WTC11 (cell line): ENCODE data around the gene GABARAPL1. TPM values are rescaled to one million over a fixed set of nuclear protein-coding genes. Genes with fewer than 3 reads are reported as not detected.

Experiments used
- ATAC-seq: fragments of 200-7000 bp; cut with Tn5 transposase; 2 replicates; pipeline ENCODE4 v1.10.0; 2021; ENCODE audit warnings: mild to moderate bottlenecking, moderate library complexity
- CTCF ChIA-PET: fragments of 300-600 bp; sonication (Branson Sonifier 250); formaldehyde crosslinking; loops from one replicate; lab custom pipeline; 2021; ENCODE audit warnings: antibody characterized with exemption; lab: Charles Lee
- POLR2A ChIA-PET: fragments of 350-600 bp; sonication (Branson Sonifier 250); formaldehyde crosslinking; loops from one replicate; lab custom pipeline; 2021; ENCODE audit warnings: antibody characterized with exemption; lab: Charles Lee
- DNase-seq: peaks from one replicate; pipeline ENCODE4 v3.0.0; 2021; ENCODE audit warnings: low spot score
- H3K27ac Mint-ChIP-seq: 2 replicates; pipeline ENCODE4 v1.8.0; 2021; ENCODE audit warnings: mixed read lengths
- H3K27me3 Mint-ChIP-seq: 2 replicates; pipeline ENCODE4 v1.8.0; 2021; ENCODE audit warnings: low read depth, mild to moderate bottlenecking, moderate library complexity, mixed read lengths
- H3K36me3 Mint-ChIP-seq: 2 replicates; pipeline ENCODE4 v1.8.0; 2021; ENCODE audit warnings: mixed read lengths
- H3K4me1 Mint-ChIP-seq: 2 replicates; pipeline ENCODE4 v1.8.0; 2022; ENCODE audit warnings: mixed read lengths
- H3K4me3 Mint-ChIP-seq: 2 replicates; pipeline ENCODE4 v1.8.0; 2021; ENCODE audit warnings: mild to moderate bottlenecking, moderate library complexity, mixed read lengths
- H3K9me3 Mint-ChIP-seq: 2 replicates; pipeline ENCODE4 v1.8.0; 2021; ENCODE audit warnings: mixed read lengths
- ELF4 ChIP-seq: sonication (generic); formaldehyde crosslinking; IDR thresholded peaks from 2 replicates; pipeline ENCODE4 v1.8.1; 2022; ENCODE audit warnings: low read depth, mild to moderate bottlenecking, moderate library complexity, missing genetic modification reagents
- FOXK1 ChIP-seq: sonication (generic); formaldehyde crosslinking; IDR thresholded peaks from 2 replicates; pipeline ENCODE4 v1.8.0; 2022; ENCODE audit warnings: mild to moderate bottlenecking, moderate library complexity, missing genetic modification reagents
- JAZF1 ChIP-seq: fragments of 250-450 bp; sonication (Bioruptor Pico); IDR thresholded peaks from 2 replicates; pipeline ENCODE4 v1.9.0; 2021; ENCODE audit warnings: moderate library complexity, mild to moderate bottlenecking, inconsistent platforms
- KAT7 ChIP-seq: sonication (generic); formaldehyde crosslinking; IDR thresholded peaks from 2 replicates; pipeline ENCODE4 v1.8.1; 2023; ENCODE audit warnings: missing genetic modification reagents, mild to moderate bottlenecking, borderline replicate concordance
- PRRX2 ChIP-seq: fragments of 250-450 bp; sonication (Bioruptor Pico); IDR thresholded peaks from 2 replicates; pipeline ENCODE4 v1.8.0; 2021; ENCODE audit warnings: mild to moderate bottlenecking
- ZNF121 ChIP-seq: sonication (generic); formaldehyde crosslinking; IDR thresholded peaks from 2 replicates; pipeline ENCODE4 v1.8.0; 2023; ENCODE audit warnings: missing genetic modification reagents
- ZNF423 ChIP-seq: fragments of 250-450 bp; sonication (Bioruptor Pico); IDR thresholded peaks from 2 replicates; pipeline ENCODE4 v2.1.2; 2022; ENCODE audit warnings: mild to moderate bottlenecking, moderate library complexity
- total RNA-seq: library from RNA; stranded (reverse); gene quantifications from 3 replicates; pipeline ENCODE4 v1.2.3, GENCODE V29; 2021
- TF ChIP-seq, protein P1 (sequence below): sonication (generic); formaldehyde crosslinking; IDR thresholded peaks from 2 replicates; pipeline ENCODE4 v1.8.0; 2022; ENCODE audit warnings: mild to moderate bottlenecking, missing genetic modification reagents
- TF ChIP-seq, protein P2 (sequence below): sonication (generic); formaldehyde crosslinking; IDR thresholded peaks from 2 replicates; pipeline ENCODE4 v1.8.1; 2023; ENCODE audit warnings: mild to moderate bottlenecking, moderate library complexity, missing genetic modification reagents
- TF ChIP-seq, protein P3 (sequence below): fragments of 250-450 bp; sonication (Bioruptor Pico); IDR thresholded peaks from 2 replicates; pipeline ENCODE4 v2.1.2; 2022; ENCODE audit warnings: mild to moderate bottlenecking, moderate library complexity
- TF ChIP-seq, protein P4 (sequence below): sonication (generic); formaldehyde crosslinking; IDR thresholded peaks from 2 replicates; pipeline ENCODE4 v1.8.0; 2022; ENCODE audit warnings: mild to moderate bottlenecking, missing genetic modification reagents
- TF ChIP-seq, protein P5 (sequence below): sonication (generic); formaldehyde crosslinking; IDR thresholded peaks from 2 replicates; pipeline ENCODE4 v1.8.0; 2023; ENCODE audit warnings: missing genetic modification reagents, mild to moderate bottlenecking, borderline replicate concordance
- TF ChIP-seq, protein P6 (sequence below): sonication (generic); formaldehyde crosslinking; IDR thresholded peaks from 2 replicates; pipeline ENCODE4 v1.8.1; 2023; ENCODE audit warnings: mild to moderate bottlenecking, missing genetic modification reagents, borderline replicate concordance

The GABARAPL1 gene
- total RNA-seq, 1 experiment from 2014 or later = 85.2 TPM

DNA sequence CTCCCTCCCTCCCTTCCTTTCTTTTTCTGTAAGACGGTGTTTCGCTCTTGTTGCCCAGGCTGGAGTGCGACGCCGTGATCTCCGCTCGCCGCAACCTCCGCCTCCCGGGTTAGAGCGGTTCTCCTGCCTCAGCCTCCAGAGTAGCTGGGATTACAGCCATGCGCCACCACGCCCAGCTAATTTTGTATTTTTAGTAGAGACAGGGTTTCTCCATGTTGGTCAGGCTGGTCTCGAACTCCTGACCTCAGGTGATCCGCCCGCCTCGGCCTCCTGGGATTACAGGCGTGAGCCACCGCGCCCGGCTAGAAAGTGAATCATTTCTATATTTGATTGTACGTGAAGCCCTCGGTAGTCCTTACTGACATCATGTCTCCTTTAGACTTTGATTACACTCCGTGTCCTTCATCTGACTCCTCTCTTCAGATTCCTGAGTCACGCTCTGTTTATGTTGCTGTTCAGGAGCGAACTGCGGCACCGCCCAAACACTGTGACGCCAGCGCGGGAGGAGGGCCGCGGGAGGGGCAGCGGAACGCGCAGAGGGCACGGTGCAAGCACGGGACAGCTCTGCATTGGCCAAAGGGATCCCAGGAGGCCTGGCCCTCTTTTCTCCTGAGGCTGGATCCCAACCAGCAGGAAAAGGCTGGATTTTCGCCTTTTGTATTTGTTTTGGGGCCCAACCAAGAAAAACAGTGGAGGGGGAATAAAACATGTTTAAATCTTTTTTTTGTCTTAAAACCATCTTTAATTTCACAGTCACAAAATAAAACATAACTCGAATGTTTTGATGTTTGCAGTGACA, 538 bp upstream of the GABARAPL1 start (continued):
- TF ChIP-seq, protein P1, sequence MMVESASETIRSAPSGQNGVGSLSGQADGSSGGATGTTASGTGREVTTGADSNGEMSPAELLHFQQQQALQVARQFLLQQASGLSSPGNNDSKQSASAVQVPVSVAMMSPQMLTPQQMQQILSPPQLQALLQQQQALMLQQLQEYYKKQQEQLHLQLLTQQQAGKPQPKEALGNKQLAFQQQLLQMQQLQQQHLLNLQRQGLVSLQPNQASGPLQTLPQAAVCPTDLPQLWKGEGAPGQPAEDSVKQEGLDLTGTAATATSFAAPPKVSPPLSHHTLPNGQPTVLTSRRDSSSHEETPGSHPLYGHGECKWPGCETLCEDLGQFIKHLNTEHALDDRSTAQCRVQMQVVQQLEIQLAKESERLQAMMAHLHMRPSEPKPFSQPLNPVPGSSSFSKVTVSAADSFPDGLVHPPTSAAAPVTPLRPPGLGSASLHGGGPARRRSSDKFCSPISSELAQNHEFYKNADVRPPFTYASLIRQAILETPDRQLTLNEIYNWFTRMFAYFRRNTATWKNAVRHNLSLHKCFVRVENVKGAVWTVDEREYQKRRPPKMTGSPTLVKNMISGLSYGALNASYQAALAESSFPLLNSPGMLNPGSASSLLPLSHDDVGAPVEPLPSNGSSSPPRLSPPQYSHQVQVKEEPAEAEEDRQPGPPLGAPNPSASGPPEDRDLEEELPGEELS (CRISPR knock-in tag) = peak; percentile 87
- TF ChIP-seq ZNF423 (CRISPR knock-in tag) = no peak
- no peak for TF ChIP-seq ELF4 (CRISPR knock-in tag)
- TF ChIP-seq FOXK1 (CRISPR knock-in tag) = peak; percentile 94

DNA sequence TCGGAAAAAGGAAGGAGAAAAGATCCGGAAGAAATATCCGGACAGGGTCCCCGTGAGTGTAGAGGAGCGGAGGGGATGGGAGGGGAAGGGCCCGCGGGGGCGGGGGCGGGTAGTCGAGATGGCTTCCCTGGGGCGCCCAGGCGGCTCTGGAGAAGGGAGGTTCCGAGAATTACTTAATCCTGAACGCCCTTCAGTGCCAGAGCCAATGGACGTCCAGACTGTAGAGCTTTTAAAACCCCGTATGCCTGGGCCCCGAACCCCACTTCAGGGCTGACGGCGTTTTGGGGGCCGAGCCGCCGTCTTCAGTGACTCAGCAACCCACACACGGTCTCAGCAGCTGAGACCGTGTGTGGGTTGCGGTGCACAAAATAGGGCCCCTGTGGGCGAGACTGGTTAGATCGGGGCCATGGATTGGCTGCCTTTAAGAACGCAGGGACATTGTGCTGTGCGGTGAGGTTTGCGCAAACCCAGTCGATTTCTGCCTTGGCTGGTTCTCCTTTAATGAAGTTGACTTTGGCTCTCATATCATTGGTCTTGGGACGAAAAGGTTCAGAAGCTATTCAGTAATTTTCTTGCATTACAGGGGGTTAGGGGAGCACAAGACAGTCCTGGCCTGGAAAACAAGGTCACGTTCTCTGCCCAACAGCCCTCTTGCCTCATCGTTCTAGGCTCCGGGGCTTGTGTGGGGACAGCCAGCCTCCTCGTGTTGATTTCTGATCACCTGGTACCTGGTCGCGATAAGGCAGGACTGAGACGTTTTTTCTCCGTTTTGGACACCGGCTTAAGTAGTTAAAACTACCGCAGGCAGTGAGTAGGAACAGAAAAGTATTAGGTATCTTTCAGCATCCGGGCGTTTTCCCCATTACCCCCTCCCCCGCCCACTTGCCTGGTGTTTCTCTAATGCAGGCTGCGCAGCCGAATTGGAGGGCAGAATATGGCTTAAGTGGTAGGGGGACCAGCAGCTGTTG, 775 bp downstream of the GABARAPL1 start:
- no peak for TF ChIP-seq KAT7 (CRISPR knock-in tag)
- TF ChIP-seq PRRX2 = no peak
- peak; percentile 84 for TF ChIP-seq ZNF121
- TF ChIP-seq JAZF1 (CRISPR knock-in tag) = no peak
- TF ChIP-seq, protein P2, sequence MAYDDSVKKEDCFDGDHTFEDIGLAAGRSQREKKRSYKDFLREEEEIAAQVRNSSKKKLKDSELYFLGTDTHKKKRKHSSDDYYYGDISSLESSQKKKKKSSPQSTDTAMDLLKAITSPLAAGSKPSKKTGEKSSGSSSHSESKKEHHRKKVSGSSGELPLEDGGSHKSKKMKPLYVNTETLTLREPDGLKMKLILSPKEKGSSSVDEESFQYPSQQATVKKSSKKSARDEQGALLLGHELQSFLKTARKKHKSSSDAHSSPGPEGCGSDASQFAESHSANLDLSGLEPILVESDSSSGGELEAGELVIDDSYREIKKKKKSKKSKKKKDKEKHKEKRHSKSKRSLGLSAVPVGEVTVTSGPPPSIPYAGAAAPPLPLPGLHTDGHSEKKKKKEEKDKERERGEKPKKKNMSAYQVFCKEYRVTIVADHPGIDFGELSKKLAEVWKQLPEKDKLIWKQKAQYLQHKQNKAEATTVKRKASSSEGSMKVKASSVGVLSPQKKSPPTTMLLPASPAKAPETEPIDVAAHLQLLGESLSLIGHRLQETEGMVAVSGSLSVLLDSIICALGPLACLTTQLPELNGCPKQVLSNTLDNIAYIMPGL (CRISPR knock-in tag) = no peak
- DNase-seq (peak; percentile 60), ATAC-seq (peak; percentile 44)
- POLR2A ChIA-PET = interaction anchor here (1.0 to 1.4 kb wide), 5 partner anchors 19 to 958 kb away, joined by 3 to 12 read pairs (median 3); partner anchors contain the start of gene SMIM10L1
- CTCF ChIA-PET = interaction anchor here (0.6 to 1.6 kb wide), 2 partner anchors 60 to 68 kb away, joined by 4 to 9 read pairs; no protein-coding TSS in a partner anchor
- Mint-ChIP-seq H3K27me3 (no peaks in the 10 kb centered on the region; the same call in 1 of the 2 replicates), H3K9me3 (no peaks in the 10 kb centered on the region), H3K27ac (peak overlapping the region; percentile 97), H3K4me1 (peaks cover 21% of the 10 kb centered on the region), H3K36me3 (peaks cover 8% of the 10 kb centered on the region), H3K4me3 (peak overlapping the region; percentile 92)

DNA sequence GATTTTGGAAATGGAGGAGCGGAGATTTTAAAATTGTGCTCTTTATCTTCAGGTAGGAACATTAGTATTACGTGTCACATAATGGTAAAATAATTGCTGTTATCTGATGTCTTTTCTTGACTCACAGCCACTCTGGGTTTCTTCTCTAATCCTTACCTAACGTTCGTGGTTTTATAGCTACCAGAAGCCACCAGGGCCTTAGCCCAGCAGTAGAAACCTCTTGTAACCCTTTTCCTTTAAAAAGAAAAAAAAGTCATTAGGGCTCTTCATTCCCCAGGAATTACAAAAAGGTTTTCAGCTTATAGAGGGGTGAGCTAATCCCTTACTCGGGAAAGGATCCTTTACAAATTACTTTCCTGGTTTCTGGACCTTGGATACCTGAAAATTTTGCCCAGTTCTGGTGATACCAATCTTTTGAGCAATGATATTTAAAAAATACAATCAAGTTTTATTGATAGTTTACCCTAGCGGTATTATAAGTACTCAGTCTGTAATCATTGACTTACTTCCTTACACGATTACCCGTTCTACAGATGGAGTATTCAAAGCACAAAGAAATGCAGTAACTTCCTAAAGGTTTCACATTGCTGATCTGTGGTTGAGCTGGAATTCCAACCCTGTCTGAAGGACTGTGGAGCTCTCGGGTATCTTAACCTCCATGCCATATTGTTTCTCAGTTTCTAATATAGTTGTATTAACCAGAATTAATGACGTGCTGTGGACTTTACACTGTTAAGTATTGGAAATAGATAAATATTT, 1.6 kb downstream of the GABARAPL1 start:
- Mint-ChIP-seq H3K27ac (peak overlapping the region; percentile 97), H3K27me3 (no peaks in the 10 kb centered on the region; the same call in 1 of the 2 replicates), H3K9me3 (no peaks in the 10 kb centered on the region), H3K36me3 (peaks cover 8% of the 10 kb centered on the region), H3K4me1 (peaks cover 21% of the 10 kb centered on the region), H3K4me3 (peak overlapping the region; percentile 92)
- CTCF ChIA-PET = interaction anchor here (1.6 kb wide), 1 partner anchor 61 kb away, joined by 9 read pairs; no protein-coding TSS in a partner anchor
- DNase-seq (no peak), ATAC-seq (no peak)
- POLR2A ChIA-PET = interaction anchor here (1.0 kb wide), 1 partner anchor 61 kb away, joined by 5 read pairs; no protein-coding TSS in a partner anchor
- TF ChIP-seq ELF4 (CRISPR knock-in tag) = no peak
- TF ChIP-seq, protein P3, sequence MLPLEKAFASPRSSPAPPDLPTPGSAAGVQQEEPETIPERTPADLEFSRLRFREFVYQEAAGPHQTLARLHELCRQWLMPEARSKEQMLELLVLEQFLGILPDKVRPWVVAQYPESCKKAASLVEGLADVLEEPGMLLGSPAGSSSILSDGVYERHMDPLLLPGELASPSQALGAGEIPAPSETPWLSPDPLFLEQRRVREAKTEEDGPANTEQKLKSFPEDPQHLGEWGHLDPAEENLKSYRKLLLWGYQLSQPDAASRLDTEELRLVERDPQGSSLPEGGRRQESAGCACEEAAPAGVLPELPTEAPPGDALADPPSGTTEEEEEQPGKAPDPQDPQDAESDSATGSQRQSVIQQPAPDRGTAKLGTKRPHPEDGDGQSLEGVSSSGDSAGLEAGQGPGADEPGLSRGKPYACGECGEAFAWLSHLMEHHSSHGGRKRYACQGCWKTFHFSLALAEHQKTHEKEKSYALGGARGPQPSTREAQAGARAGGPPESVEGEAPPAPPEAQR = no peak
- TF ChIP-seq, protein P4, sequence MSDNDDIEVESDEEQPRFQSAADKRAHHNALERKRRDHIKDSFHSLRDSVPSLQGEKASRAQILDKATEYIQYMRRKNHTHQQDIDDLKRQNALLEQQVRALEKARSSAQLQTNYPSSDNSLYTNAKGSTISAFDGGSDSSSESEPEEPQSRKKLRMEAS = no peak
- TF ChIP-seq, protein P5, sequence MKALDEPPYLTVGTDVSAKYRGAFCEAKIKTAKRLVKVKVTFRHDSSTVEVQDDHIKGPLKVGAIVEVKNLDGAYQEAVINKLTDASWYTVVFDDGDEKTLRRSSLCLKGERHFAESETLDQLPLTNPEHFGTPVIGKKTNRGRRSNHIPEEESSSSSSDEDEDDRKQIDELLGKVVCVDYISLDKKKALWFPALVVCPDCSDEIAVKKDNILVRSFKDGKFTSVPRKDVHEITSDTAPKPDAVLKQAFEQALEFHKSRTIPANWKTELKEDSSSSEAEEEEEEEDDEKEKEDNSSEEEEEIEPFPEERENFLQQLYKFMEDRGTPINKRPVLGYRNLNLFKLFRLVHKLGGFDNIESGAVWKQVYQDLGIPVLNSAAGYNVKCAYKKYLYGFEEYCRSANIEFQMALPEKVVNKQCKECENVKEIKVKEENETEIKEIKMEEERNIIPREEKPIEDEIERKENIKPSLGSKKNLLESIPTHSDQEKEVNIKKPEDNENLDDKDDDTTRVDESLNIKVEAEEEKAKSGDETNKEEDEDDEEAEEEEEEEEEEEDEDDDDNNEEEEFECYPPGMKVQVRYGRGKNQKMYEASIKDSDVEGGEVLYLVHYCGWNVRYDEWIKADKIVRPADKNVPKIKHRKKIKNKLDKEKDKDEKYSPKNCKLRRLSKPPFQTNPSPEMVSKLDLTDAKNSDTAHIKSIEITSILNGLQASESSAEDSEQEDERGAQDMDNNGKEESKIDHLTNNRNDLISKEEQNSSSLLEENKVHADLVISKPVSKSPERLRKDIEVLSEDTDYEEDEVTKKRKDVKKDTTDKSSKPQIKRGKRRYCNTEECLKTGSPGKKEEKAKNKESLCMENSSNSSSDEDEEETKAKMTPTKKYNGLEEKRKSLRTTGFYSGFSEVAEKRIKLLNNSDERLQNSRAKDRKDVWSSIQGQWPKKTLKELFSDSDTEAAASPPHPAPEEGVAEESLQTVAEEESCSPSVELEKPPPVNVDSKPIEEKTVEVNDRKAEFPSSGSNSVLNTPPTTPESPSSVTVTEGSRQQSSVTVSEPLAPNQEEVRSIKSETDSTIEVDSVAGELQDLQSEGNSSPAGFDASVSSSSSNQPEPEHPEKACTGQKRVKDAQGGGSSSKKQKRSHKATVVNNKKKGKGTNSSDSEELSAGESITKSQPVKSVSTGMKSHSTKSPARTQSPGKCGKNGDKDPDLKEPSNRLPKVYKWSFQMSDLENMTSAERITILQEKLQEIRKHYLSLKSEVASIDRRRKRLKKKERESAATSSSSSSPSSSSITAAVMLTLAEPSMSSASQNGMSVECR (CRISPR knock-in tag) = no peak
- TF ChIP-seq, protein P6, sequence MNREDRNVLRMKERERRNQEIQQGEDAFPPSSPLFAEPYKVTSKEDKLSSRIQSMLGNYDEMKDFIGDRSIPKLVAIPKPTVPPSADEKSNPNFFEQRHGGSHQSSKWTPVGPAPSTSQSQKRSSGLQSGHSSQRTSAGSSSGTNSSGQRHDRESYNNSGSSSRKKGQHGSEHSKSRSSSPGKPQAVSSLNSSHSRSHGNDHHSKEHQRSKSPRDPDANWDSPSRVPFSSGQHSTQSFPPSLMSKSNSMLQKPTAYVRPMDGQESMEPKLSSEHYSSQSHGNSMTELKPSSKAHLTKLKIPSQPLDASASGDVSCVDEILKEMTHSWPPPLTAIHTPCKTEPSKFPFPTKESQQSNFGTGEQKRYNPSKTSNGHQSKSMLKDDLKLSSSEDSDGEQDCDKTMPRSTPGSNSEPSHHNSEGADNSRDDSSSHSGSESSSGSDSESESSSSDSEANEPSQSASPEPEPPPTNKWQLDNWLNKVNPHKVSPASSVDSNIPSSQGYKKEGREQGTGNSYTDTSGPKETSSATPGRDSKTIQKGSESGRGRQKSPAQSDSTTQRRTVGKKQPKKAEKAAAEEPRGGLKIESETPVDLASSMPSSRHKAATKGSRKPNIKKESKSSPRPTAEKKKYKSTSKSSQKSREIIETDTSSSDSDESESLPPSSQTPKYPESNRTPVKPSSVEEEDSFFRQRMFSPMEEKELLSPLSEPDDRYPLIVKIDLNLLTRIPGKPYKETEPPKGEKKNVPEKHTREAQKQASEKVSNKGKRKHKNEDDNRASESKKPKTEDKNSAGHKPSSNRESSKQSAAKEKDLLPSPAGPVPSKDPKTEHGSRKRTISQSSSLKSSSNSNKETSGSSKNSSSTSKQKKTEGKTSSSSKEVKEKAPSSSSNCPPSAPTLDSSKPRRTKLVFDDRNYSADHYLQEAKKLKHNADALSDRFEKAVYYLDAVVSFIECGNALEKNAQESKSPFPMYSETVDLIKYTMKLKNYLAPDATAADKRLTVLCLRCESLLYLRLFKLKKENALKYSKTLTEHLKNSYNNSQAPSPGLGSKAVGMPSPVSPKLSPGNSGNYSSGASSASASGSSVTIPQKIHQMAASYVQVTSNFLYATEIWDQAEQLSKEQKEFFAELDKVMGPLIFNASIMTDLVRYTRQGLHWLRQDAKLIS (CRISPR knock-in tag) = no peak
